ENCODE data around the gene PTPRN2. TPM values are rescaled to one million over a fixed set of nuclear protein-coding genes. Genes with fewer than 3 reads are reported as not detected.

PTPRN2 gene
- total and polyA plus RNA-seq, 2 of the 8 experiments (the other 6 are each of a cell fraction or from before 2014, with no cell fraction given): 2.6 to 4.5 TPM

DNA sequence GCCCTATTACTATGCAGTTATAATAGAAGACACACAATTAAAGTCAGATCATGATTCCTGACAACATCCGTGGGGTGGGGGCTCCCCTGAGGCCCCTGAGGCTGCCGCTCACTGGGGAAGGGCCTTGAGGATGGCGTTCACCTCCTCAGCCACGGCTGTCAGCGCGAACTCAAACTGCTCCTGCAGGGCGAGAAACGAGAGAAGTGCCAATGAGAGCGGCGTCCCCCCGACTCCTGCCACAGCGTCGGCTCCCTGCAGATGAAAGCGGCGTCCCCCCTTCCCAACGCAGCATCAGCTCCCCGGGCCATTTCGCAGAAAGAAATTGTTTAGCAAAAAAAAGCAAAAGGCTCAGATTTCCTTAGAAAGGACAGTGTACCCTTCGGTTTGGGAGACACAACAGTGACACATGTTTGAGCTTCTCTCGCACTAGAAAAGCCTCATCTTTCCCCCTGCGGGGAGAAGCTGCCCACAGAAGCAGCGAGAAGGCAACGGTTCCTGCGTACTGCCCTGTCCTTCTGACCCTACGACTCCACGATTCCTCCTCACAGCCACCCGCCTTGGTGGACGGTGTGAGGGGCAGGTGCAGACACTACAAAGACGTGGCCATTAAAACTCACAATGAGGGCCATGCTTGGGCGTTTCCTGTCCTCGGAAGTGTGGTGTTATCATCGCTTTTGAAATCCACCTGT, 1046.9 kb downstream of the PTPRN2 start (continued):
- no peak for TF ChIP-seq SIRT6 (IDR thresholded peaks at IDR 0.05; ENCODE audit: low read length)
- TF ChIP-seq CBX8 (IDR thresholded peaks at IDR 0.05; ENCODE audit: borderline replicate concordance, low read depth, low read length): no peak
- TF ChIP-seq CTBP2 (IDR thresholded peaks at IDR 0.05; ENCODE audit: borderline replicate concordance, insufficient read depth, insufficient read length, low read length): no peak
- TF ChIP-seq RNF2 (IDR thresholded peaks at IDR 0.05; ENCODE audit: borderline replicate concordance, low read depth, low read length, missing control alignments, poor library complexity, severe bottlenecking): no peak
- TF ChIP-seq, protein P1, sequence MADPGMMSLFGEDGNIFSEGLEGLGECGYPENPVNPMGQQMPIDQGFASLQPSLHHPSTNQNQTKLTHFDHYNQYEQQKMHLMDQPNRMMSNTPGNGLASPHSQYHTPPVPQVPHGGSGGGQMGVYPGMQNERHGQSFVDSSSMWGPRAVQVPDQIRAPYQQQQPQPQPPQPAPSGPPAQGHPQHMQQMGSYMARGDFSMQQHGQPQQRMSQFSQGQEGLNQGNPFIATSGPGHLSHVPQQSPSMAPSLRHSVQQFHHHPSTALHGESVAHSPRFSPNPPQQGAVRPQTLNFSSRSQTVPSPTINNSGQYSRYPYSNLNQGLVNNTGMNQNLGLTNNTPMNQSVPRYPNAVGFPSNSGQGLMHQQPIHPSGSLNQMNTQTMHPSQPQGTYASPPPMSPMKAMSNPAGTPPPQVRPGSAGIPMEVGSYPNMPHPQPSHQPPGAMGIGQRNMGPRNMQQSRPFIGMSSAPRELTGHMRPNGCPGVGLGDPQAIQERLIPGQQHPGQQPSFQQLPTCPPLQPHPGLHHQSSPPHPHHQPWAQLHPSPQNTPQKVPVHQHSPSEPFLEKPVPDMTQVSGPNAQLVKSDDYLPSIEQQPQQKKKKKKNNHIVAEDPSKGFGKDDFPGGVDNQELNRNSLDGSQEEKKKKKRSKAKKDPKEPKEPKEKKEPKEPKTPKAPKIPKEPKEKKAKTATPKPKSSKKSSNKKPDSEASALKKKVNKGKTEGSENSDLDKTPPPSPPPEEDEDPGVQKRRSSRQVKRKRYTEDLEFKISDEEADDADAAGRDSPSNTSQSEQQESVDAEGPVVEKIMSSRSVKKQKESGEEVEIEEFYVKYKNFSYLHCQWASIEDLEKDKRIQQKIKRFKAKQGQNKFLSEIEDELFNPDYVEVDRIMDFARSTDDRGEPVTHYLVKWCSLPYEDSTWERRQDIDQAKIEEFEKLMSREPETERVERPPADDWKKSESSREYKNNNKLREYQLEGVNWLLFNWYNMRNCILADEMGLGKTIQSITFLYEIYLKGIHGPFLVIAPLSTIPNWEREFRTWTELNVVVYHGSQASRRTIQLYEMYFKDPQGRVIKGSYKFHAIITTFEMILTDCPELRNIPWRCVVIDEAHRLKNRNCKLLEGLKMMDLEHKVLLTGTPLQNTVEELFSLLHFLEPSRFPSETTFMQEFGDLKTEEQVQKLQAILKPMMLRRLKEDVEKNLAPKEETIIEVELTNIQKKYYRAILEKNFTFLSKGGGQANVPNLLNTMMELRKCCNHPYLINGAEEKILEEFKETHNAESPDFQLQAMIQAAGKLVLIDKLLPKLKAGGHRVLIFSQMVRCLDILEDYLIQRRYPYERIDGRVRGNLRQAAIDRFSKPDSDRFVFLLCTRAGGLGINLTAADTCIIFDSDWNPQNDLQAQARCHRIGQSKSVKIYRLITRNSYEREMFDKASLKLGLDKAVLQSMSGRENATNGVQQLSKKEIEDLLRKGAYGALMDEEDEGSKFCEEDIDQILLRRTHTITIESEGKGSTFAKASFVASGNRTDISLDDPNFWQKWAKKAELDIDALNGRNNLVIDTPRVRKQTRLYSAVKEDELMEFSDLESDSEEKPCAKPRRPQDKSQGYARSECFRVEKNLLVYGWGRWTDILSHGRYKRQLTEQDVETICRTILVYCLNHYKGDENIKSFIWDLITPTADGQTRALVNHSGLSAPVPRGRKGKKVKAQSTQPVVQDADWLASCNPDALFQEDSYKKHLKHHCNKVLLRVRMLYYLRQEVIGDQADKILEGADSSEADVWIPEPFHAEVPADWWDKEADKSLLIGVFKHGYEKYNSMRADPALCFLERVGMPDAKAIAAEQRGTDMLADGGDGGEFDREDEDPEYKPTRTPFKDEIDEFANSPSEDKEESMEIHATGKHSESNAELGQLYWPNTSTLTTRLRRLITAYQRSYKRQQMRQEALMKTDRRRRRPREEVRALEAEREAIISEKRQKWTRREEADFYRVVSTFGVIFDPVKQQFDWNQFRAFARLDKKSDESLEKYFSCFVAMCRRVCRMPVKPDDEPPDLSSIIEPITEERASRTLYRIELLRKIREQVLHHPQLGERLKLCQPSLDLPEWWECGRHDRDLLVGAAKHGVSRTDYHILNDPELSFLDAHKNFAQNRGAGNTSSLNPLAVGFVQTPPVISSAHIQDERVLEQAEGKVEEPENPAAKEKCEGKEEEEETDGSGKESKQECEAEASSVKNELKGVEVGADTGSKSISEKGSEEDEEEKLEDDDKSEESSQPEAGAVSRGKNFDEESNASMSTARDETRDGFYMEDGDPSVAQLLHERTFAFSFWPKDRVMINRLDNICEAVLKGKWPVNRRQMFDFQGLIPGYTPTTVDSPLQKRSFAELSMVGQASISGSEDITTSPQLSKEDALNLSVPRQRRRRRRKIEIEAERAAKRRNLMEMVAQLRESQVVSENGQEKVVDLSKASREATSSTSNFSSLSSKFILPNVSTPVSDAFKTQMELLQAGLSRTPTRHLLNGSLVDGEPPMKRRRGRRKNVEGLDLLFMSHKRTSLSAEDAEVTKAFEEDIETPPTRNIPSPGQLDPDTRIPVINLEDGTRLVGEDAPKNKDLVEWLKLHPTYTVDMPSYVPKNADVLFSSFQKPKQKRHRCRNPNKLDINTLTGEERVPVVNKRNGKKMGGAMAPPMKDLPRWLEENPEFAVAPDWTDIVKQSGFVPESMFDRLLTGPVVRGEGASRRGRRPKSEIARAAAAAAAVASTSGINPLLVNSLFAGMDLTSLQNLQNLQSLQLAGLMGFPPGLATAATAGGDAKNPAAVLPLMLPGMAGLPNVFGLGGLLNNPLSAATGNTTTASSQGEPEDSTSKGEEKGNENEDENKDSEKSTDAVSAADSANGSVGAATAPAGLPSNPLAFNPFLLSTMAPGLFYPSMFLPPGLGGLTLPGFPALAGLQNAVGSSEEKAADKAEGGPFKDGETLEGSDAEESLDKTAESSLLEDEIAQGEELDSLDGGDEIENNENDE (IDR thresholded peaks at IDR 0.05; ENCODE audit: insufficient replicate concordance, low read length): no peak
- no peak for TF ChIP-seq ATF3 (IDR thresholded peaks at IDR 0.05; ENCODE audit: insufficient read depth, low read depth, low read length)
- TF ChIP-seq SP2 (IDR thresholded peaks at IDR 0.05; ENCODE audit: low read length): no peak

Data from H1 (cell line).